HG02571 (cell line): ENCODE data around the gene WHRN.

Source experiments
- ATAC-seq: cut with Tn5 transposase; IDR thresholded peaks from one replicate; pipeline ENCODE4 v1.9.1; 2021; ENCODE audit warnings: mild to moderate bottlenecking, moderate library complexity; ENCODE audit not compliant: unreplicated experiment

WHRN gene

GRCh38 chr9:114505187-114506081 is at the start of gene WHRN:
TSS of gene WHRN (minus strand) at chr9:114505473. CDS start at chr9:114504801, 672 bp downstream.
- ATAC-seq: peak; percentile 83

- no peak for ATAC-seq
Measured at GRCh38 chr9:114553202-114553601, 47.9 kb upstream of the WHRN start.

- ATAC-seq: no peak
Measured at GRCh38 chr9:114552706-114553105, 47.4 kb upstream of the WHRN start.

- ATAC-seq: no peak
Measured at GRCh38 chr9:114551750-114552685, 46.7 kb upstream of the WHRN start.

- no peak for ATAC-seq
Measured at GRCh38 chr9:114549697-114550330, 44.5 kb upstream of the WHRN start.

- ATAC-seq: no peak
Measured at GRCh38 chr9:114546851-114547250, 41.6 kb upstream of the WHRN start.

GRCh38 chr9:114545055-114545454 is 39.8 kb upstream of the WHRN start:
- ATAC-seq: no peak

GRCh38 chr9:114539701-114540380 is 34.6 kb upstream of the WHRN start:
- ATAC-seq: no peak

GRCh38 chr9:114538241-114538640 is 33.0 kb upstream of the WHRN start:
- no peak for ATAC-seq

- ATAC-seq: no peak
Measured at GRCh38 chr9:114532561-114533237, 27.4 kb upstream of the WHRN start.

- no peak for ATAC-seq
Measured at GRCh38 chr9:114529285-114529684, 24.0 kb upstream of the WHRN start.

GRCh38 chr9:114526807-114527206 is 21.5 kb upstream of the WHRN start:
- no peak for ATAC-seq

- ATAC-seq: no peak
Measured at GRCh38 chr9:114525513-114525912, 20.2 kb upstream of the WHRN start.

GRCh38 chr9:114524247-114524681 is 19.0 kb upstream of the WHRN start:
- no peak for ATAC-seq

- no peak for ATAC-seq
Measured at GRCh38 chr9:114522847-114523246, 17.6 kb upstream of the WHRN start.

- ATAC-seq: no peak
Measured at GRCh38 chr9:114522286-114522685, 17.0 kb upstream of the WHRN start.

- no peak for ATAC-seq
Measured at GRCh38 chr9:114521846-114522245, 16.6 kb upstream of the WHRN start.

- ATAC-seq: no peak
Measured at GRCh38 chr9:114518599-114519022, 13.3 kb upstream of the WHRN start.

GRCh38 chr9:114518120-114518519 is 12.8 kb upstream of the WHRN start:
- ATAC-seq: no peak

GRCh38 chr9:114516913-114517312 is 11.6 kb upstream of the WHRN start:
- ATAC-seq: no peak
